Fibroblast of villous mesenchyme (primary cell): ENCODE measurements around the gene RMDN2. TPM values are rescaled to one million over a fixed set of nuclear protein-coding genes. Genes with fewer than 3 reads are reported as not detected.

Experiments used
- DNase-seq: peaks from one replicate; pipeline ENCODE4 v3.0.0-alpha.2; 2010; ENCODE audit warnings: low read depth
- H3K4me3 ChIP-seq: 2 replicates; pipeline ENCODE4 v1.5.1; 2011; ENCODE audit warnings: low read depth, mild to moderate bottlenecking, low read length
- CTCF ChIP-seq: IDR thresholded peaks from 2 replicates; pipeline ENCODE4 v1.5.1; 2012; ENCODE audit warnings: low read depth, mild to moderate bottlenecking, low read length; ENCODE audit not compliant: insufficient read depth
- total RNA-seq: library from RNA; depleted of rRNA; stranded (reverse); fragments of >200 nt; gene quantifications from 2 replicates; pipeline ENCODE4 v1.2.3, GENCODE V29; 2012

Gene RMDN2
- total RNA-seq, 1 donor: 9.5 TPM

GRCh38 chr2:37881397-37881796 lies 43.7 kb upstream of the RMDN2 start:
- no peak for TF ChIP-seq CTCF
- DNase-seq: no peak
- H3K4me3 ChIP-seq: no peak overlapping the region

GRCh38 chr2:37882036-37882435 lies 43.1 kb upstream of the RMDN2 start:
- H3K4me3 ChIP-seq: no peak overlapping the region
- DNase-seq: no peak
- no peak for TF ChIP-seq CTCF

- no peak for DNase-seq
- no peak for TF ChIP-seq CTCF
Measured at GRCh38 chr2:37883518-37883917, 41.6 kb upstream of the RMDN2 start.

GRCh38 chr2:37885329-37885993 lies 39.6 kb upstream of the RMDN2 start:
- no peak for DNase-seq
- no peak for TF ChIP-seq CTCF
- no peak overlapping the region for H3K4me3 ChIP-seq

More at GRCh38 chr2:37883518-37883917, 41.6 kb upstream of the RMDN2 start:
- no peak overlapping the region for H3K4me3 ChIP-seq

GRCh38 chr2:37886745-37887144 lies 38.3 kb upstream of the RMDN2 start:
- no peak overlapping the region for H3K4me3 ChIP-seq
- no peak for TF ChIP-seq CTCF
- peak; percentile 33 for DNase-seq

GRCh38 chr2:37887286-37887685 lies 37.8 kb upstream of the RMDN2 start:
- H3K4me3 ChIP-seq: no peak overlapping the region
- DNase-seq: no peak
- TF ChIP-seq CTCF: no peak
